ENCODE data around the gene IKZF2. TPM values are rescaled to one million over a fixed set of nuclear protein-coding genes. Genes with fewer than 3 reads are reported as not detected.

IKZF2 gene
- total and polyA plus RNA-seq, 10 of the 15 experiments (the other 5 are each of a cell fraction or from before 2014, with no cell fraction given) = 15.2 to 266 (median 87.2) TPM

GRCh38 chr2:213022987-213023386 lies 128.4 kb downstream of the IKZF2 start (continued):
- TF ChIP-seq SKIL (IDR thresholded peaks at IDR 0.05; ENCODE audit: low read depth, poor library complexity, severe bottlenecking) (no peak), ZNF24 (IDR thresholded peaks at IDR 0.05) (no peak; the same call in 1 of the 2 replicates), TCF12 (IDR thresholded peaks at IDR 0.05; ENCODE audit: low read depth, low read length) (peak; percentile 38; the same call in 1 of the 2 replicates), PML (IDR thresholded peaks at IDR 0.05; ENCODE audit: low read length) (no peak), BMI1 (IDR thresholded peaks at IDR 0.05; ENCODE audit: borderline replicate concordance) (no peak), CHD2 (IDR thresholded peaks at IDR 0.05; ENCODE audit: borderline replicate concordance, low read depth, low read length) (peak; percentile 44; the same call in 1 of the 2 replicates), STAT3 (IDR thresholded peaks at IDR 0.05; ENCODE audit: low read depth, low read length) (0 out of 2 replicates have a peak, but pooled peaks have one; percentile 75), HDAC6 (IDR thresholded peaks at IDR 0.05; ENCODE audit: unreplicated experiment) (no peak), EP300 (IDR thresholded peaks at IDR 0.05; ENCODE audit: borderline replicate concordance in 1 of 2, control insufficient read depth in 1 of 2, low read depth in 2 of 2, low read length in 2 of 2) (peak; percentile 74 to 85), POLR2AphosphoS2 (IDR thresholded peaks at IDR 0.05; ENCODE audit: low read depth, low read length) (no peak), NFXL1 (IDR thresholded peaks at IDR 0.05; ENCODE audit: borderline replicate concordance) (no peak), E4F1 (IDR thresholded peaks at IDR 0.05; ENCODE audit: borderline replicate concordance, partially characterized antibody) (no peak), RCOR1 (conservative IDR thresholded peaks at IDR 0.05; ENCODE audit: low read depth, low read length) (no peak; the same call in 1 of the 2 replicates), BHLHE40 (IDR thresholded peaks at IDR 0.05; ENCODE audit: borderline replicate concordance in 1 of 2, low read depth in 2 of 2, low read length in 1 of 2) (peak; percentile 60 to 64; a peak in 3 of 4 replicates), ZNF217 (IDR thresholded peaks at IDR 0.05) (no peak; the same call in 1 of the 2 replicates), CHD4 (IDR thresholded peaks at IDR 0.05) (no peak), MEF2B (IDR thresholded peaks at IDR 0.05; ENCODE audit: partially characterized antibody, poor library complexity, severe bottlenecking) (peak; percentile 98), EGR1 (IDR thresholded peaks at IDR 0.05; ENCODE audit: borderline replicate concordance in 1 of 2, low read depth in 2 of 2, low read length in 2 of 2) (no peak), SRF (IDR thresholded peaks at IDR 0.05; ENCODE audit: low read depth in 2 of 2, low read length in 2 of 2) (no peak), MTA2 (IDR thresholded peaks at IDR 0.05; ENCODE audit: low read depth) (peak; percentile 95), CREM (IDR thresholded peaks at IDR 0.05; ENCODE audit: low read depth) (no peak), NFIC (IDR thresholded peaks at IDR 0.05; ENCODE audit: low read depth, low read length) (no peak; the same call in 1 of the 2 replicates), RB1 (IDR thresholded peaks at IDR 0.05; ENCODE audit: borderline replicate concordance) (no peak), HDAC2 (IDR thresholded peaks at IDR 0.05) (no peak), NR2F1 (conservative IDR thresholded peaks at IDR 0.05) (no peak), NR2C1 (IDR thresholded peaks at IDR 0.05) (no peak), MAX (IDR thresholded peaks at IDR 0.05; ENCODE audit: low read depth, low read length) (no peak), ZSCAN29 (IDR thresholded peaks at IDR 0.05) (no peak), SMC3 (IDR thresholded peaks at IDR 0.05; ENCODE audit: borderline replicate concordance, low read length) (no peak)

Data from GM12878 (cell line).